ENCODE measurements around the gene USP37.
A peak's percentile ranks its signal among the peaks of the same experiment; 100 is the strongest.

The USP37 gene

DNA sequence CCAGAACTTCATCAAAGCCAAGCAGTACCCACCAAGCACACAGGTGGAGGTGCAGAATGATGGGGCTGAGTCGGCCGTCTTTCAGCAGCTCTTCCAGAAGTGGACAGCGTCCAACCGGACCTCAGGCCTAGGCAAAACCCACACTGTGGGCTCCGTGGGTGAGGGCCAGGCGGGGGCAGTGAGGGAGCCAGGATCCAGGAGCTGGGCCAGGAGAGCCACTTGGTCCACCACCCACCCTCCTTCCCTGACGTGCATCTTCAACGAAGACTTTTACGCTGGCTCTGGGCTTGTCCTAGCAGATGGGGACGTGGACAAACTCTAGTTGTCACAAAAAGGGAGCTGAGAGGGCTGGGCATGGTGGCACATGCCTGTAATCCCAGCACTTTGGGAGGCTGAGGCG lies 137.4 kb downstream of the USP37 start:
- no peak for ATAC-seq
- TF ChIP-seq ZNF70 (CRISPR knock-in tag; IDR thresholded peaks at IDR 0.05) (no peak), BACH2 (CRISPR knock-in tag; IDR thresholded peaks at IDR 0.05; ENCODE audit: borderline replicate concordance) (no peak), PATZ1 (CRISPR knock-in tag; IDR thresholded peaks at IDR 0.05; ENCODE audit: borderline replicate concordance) (no peak), ZC3H10 (CRISPR knock-in tag; IDR thresholded peaks at IDR 0.05) (no peak), ISL1 (CRISPR knock-in tag; IDR thresholded peaks at IDR 0.05) (no peak), ZNF8 (CRISPR knock-in tag; IDR thresholded peaks at IDR 0.05) (no peak), ESRRG (CRISPR knock-in tag; IDR thresholded peaks at IDR 0.05) (no peak), GLIS3 (CRISPR knock-in tag; IDR thresholded peaks at IDR 0.05) (no peak), SNAI2 (CRISPR knock-in tag; IDR thresholded peaks at IDR 0.05) (no peak), TCF4 (CRISPR knock-in tag; IDR thresholded peaks at IDR 0.05; ENCODE audit: borderline replicate concordance) (no peak), CSDC2 (CRISPR knock-in tag; IDR thresholded peaks at IDR 0.05) (no peak)
- TF ChIP-seq, protein P1, sequence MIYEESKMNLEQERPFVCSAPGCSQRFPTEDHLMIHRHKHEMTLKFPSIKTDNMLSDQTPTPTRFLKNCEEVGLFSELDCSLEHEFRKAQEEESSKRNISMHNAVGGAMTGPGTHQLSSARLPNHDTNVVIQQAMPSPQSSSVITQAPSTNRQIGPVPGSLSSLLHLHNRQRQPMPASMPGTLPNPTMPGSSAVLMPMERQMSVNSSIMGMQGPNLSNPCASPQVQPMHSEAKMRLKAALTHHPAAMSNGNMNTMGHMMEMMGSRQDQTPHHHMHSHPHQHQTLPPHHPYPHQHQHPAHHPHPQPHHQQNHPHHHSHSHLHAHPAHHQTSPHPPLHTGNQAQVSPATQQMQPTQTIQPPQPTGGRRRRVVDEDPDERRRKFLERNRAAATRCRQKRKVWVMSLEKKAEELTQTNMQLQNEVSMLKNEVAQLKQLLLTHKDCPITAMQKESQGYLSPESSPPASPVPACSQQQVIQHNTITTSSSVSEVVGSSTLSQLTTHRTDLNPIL (CRISPR knock-in tag; IDR thresholded peaks at IDR 0.05; ENCODE audit: low read depth) = no peak

- TF ChIP-seq PPARA (CRISPR knock-in tag; IDR thresholded peaks at IDR 0.05; ENCODE audit: borderline replicate concordance) = no peak
- TF ChIP-seq ARNTL (CRISPR knock-in tag; IDR thresholded peaks at IDR 0.05; ENCODE audit: borderline replicate concordance, low read depth) = no peak
- no peak for TF ChIP-seq BACH2 (CRISPR knock-in tag; IDR thresholded peaks at IDR 0.05; ENCODE audit: borderline replicate concordance)
- TF ChIP-seq ISL1 (CRISPR knock-in tag; IDR thresholded peaks at IDR 0.05) = no peak
- TF ChIP-seq OSR1 (CRISPR knock-in tag; IDR thresholded peaks at IDR 0.05) = no peak
- TF ChIP-seq CSRNP3 (CRISPR knock-in tag; IDR thresholded peaks at IDR 0.05) = no peak
- no peak for TF ChIP-seq TSHZ2 (CRISPR knock-in tag; IDR thresholded peaks at IDR 0.05)
- no peak for TF ChIP-seq ZNF70 (CRISPR knock-in tag; IDR thresholded peaks at IDR 0.05)
- TF ChIP-seq PATZ1 (CRISPR knock-in tag; IDR thresholded peaks at IDR 0.05; ENCODE audit: borderline replicate concordance) = no peak
- TF ChIP-seq, protein P1 (CRISPR knock-in tag; IDR thresholded peaks at IDR 0.05; ENCODE audit: low read depth) = no peak
- TF ChIP-seq TCF4 (CRISPR knock-in tag; IDR thresholded peaks at IDR 0.05; ENCODE audit: borderline replicate concordance) = no peak
- no peak for TF ChIP-seq ZNF8 (CRISPR knock-in tag; IDR thresholded peaks at IDR 0.05)
- TF ChIP-seq ZC3H10 (CRISPR knock-in tag; IDR thresholded peaks at IDR 0.05) = no peak
- TF ChIP-seq ZFP3 (CRISPR knock-in tag; IDR thresholded peaks at IDR 0.05) = no peak
- TF ChIP-seq CSDC2 (CRISPR knock-in tag; IDR thresholded peaks at IDR 0.05) = no peak
- TF ChIP-seq TOX (CRISPR knock-in tag; IDR thresholded peaks at IDR 0.05; ENCODE audit: borderline replicate concordance) = no peak
- TF ChIP-seq GLIS3 (CRISPR knock-in tag; IDR thresholded peaks at IDR 0.05) = no peak
- TF ChIP-seq, protein P2, sequence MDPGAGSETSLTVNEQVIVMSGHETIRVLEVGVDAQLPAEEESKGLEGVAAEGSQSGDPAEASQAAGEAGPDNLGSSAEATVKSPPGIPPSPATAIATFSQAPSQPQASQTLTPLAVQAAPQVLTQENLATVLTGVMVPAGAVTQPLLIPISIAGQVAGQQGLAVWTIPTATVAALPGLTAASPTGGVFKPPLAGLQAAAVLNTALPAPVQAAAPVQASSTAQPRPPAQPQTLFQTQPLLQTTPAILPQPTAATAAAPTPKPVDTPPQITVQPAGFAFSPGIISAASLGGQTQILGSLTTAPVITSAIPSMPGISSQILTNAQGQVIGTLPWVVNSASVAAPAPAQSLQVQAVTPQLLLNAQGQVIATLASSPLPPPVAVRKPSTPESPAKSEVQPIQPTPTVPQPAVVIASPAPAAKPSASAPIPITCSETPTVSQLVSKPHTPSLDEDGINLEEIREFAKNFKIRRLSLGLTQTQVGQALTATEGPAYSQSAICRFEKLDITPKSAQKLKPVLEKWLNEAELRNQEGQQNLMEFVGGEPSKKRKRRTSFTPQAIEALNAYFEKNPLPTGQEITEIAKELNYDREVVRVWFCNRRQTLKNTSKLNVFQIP (CRISPR knock-in tag; IDR thresholded peaks at IDR 0.05; ENCODE audit: borderline replicate concordance, low read depth) = no peak
Observed at GRCh38 chr2:218429911-218430692, 138.0 kb downstream of the USP37 start.

More at GRCh38 chr2:218429911-218430692, 138.0 kb downstream of the USP37 start:
- ATAC-seq = 0 out of 3 replicates have a peak, but pooled peaks have one; percentile 37

All from SK-N-SH treated with all-trans-retinoic acid at 6 μM for 48 hours (cell line).